Activated naive CD8-positive, alpha-beta T cell treated with anti-CD3 and anti-CD28 coated beads for 36 hours (primary cell): ENCODE data around the gene HELB. TPM values are rescaled to one million over a fixed set of nuclear protein-coding genes. Genes with fewer than 3 reads are reported as not detected.

Source experiments
- DNase-seq: peaks from one replicate; pipeline ENCODE4 v3.0.0; 2021
- H3K27ac Mint-ChIP-seq: one replicate; pipeline ENCODE4 v1.8.0; 2022; ENCODE audit warnings: mild to moderate bottlenecking, moderate library complexity, mixed read lengths
- H3K27me3 Mint-ChIP-seq: one replicate; pipeline ENCODE4 v1.8.0; 2022; ENCODE audit warnings: mild to moderate bottlenecking, mixed read lengths
- H3K36me3 Mint-ChIP-seq: one replicate; pipeline ENCODE4 v1.8.0; 2021; ENCODE audit warnings: mild to moderate bottlenecking, mixed read lengths
- H3K4me1 Mint-ChIP-seq: one replicate; pipeline ENCODE4 v1.8.0; 2021; ENCODE audit warnings: mixed read lengths
- H3K4me3 Mint-ChIP-seq: one replicate; pipeline ENCODE4 v1.8.0; 2022; ENCODE audit warnings: mild to moderate bottlenecking, moderate library complexity, mixed read lengths
- H3K9me3 Mint-ChIP-seq: one replicate; pipeline ENCODE4 v1.8.0; 2022; ENCODE audit warnings: mixed read lengths
- total RNA-seq, 2 experiments: library from RNA; stranded (reverse); gene quantifications; one replicate each; pipeline ENCODE4 v1.2.3, GENCODE V29; 2021

The HELB gene
- total RNA-seq, 2 experiments from 2014 or later = 13.5 to 13.7 TPM

- H3K36me3 Mint-ChIP-seq = peaks cover 7% of the 10 kb centered on the region
- H3K4me1 Mint-ChIP-seq = no peaks in the 10 kb centered on the region
- no peak for DNase-seq
- no peak overlapping the region for H3K27ac Mint-ChIP-seq
- H3K9me3 Mint-ChIP-seq = no peaks in the 10 kb centered on the region
- H3K27me3 Mint-ChIP-seq = no peaks in the 10 kb centered on the region
- H3K4me3 Mint-ChIP-seq = no peak overlapping the region
These were observed 63.6 kb downstream of the HELB start for GRCh38 chr12:66365718-66366490.

DNA sequence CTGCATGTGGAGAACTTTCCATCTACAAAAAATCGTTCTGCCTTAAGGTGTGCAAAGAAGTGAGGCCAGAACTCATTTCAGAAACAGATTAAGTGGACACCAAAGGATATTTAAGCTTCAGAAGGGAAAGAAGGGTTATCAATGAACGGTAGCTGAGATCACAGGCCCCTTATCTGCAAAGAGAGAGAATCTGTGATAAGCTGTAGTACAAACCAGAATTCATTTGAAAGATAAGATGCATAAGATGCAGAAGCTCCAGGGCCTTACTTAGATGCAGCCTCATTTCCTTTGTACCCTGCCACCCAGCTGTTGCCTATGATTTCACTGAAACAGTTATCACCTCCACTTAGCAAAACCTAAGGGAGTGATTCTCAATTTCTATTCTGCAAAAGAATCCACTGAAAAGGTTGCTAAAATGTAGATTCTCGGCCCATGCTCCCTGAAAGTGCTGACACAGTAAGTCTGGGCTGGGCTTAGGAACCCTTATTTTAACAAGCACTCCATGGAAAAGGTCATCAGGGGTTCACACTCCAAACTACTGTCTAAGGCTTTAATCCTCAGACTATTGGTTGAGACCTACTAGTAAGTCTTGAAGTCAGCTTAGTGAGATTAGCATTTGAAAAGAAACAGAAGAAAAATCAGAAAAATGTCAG lies 64.8 kb downstream of the HELB start:
- Mint-ChIP-seq H3K4me3 (no peak overlapping the region), H3K36me3 (peaks cover 7% of the 10 kb centered on the region), H3K9me3 (no peaks in the 10 kb centered on the region), H3K27me3 (no peaks in the 10 kb centered on the region), H3K4me1 (no peaks in the 10 kb centered on the region), H3K27ac (no peak overlapping the region)
- no peak for DNase-seq

DNA sequence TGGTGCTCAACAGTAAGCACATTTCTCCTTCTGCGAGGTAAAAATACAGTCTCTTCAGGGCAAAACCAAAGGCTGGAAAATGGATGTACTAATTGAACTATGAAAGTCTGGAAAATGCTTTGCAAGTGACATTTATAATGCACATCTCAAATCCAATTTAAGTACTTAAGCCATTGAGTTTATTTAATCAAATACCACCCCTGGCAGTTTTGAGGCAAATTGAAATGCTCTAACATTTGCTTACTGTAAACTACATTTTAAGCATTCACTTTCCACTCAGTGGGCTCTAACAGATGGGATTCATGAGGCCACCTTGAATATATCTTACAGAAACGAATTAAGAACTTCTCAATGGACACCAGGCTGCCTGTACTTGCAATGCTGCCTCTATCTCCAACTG lies 69.7 kb downstream of the HELB start:
- no peak for DNase-seq
- no peak overlapping the region for H3K27ac Mint-ChIP-seq
- H3K9me3 Mint-ChIP-seq = no peaks in the 10 kb centered on the region
- H3K4me1 Mint-ChIP-seq = no peaks in the 10 kb centered on the region
- H3K27me3 Mint-ChIP-seq = no peaks in the 10 kb centered on the region
- H3K36me3 Mint-ChIP-seq = peaks cover 5% of the 10 kb centered on the region
- no peak overlapping the region for H3K4me3 Mint-ChIP-seq

DNA sequence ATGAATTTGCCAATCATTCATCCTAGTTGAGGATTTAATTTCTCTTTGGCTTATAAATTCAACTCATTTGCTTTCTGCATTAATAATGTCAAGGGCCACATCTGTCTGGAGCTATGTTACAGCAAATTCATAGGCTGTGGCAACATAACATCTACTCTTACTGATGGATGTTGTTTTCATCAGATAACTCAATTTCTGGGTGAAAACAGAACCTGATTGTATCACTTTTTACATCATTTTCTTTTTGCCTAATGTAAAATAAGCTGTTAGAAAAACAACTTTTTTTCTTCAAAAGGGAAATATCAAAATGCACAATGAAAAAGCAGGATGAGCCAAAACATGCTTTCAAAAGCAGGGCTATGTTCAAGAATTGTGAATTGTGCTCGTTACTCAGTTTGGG lies 73.3 kb downstream of the HELB start:
- Mint-ChIP-seq H3K36me3 (no peaks in the 10 kb centered on the region), H3K9me3 (no peaks in the 10 kb centered on the region), H3K27ac (no peak overlapping the region), H3K27me3 (no peaks in the 10 kb centered on the region), H3K4me3 (no peak overlapping the region), H3K4me1 (no peaks in the 10 kb centered on the region)
- DNase-seq = no peak

GRCh38 chr12:66379616-66380015 lies 77.3 kb downstream of the HELB start:
- Mint-ChIP-seq H3K27ac (no peak overlapping the region), H3K4me1 (no peaks in the 10 kb centered on the region), H3K4me3 (no peak overlapping the region), H3K9me3 (no peaks in the 10 kb centered on the region), H3K36me3 (no peaks in the 10 kb centered on the region), H3K27me3 (no peaks in the 10 kb centered on the region)
- no peak for DNase-seq

GRCh38 chr12:66380769-66381535 lies 78.7 kb downstream of the HELB start:
- Mint-ChIP-seq H3K36me3 (no peaks in the 10 kb centered on the region), H3K4me1 (no peaks in the 10 kb centered on the region), H3K4me3 (no peak overlapping the region), H3K27ac (no peak overlapping the region), H3K9me3 (no peaks in the 10 kb centered on the region), H3K27me3 (no peaks in the 10 kb centered on the region)
- DNase-seq = no peak

- no peaks in the 10 kb centered on the region for H3K4me1 Mint-ChIP-seq
- DNase-seq = no peak
- peaks cover 3% of the 10 kb centered on the region for H3K9me3 Mint-ChIP-seq
- H3K36me3 Mint-ChIP-seq = peaks cover 11% of the 10 kb centered on the region
- peaks cover 22% of the 10 kb centered on the region for H3K27me3 Mint-ChIP-seq
- no peak overlapping the region for H3K4me3 Mint-ChIP-seq
- no peak overlapping the region for H3K27ac Mint-ChIP-seq
These were observed 84.8 kb downstream of the HELB start for GRCh38 chr12:66387117-66387516.

Other genes starting within 250 kb of the HELB start
- gene LLPH, start 171.7 kb upstream of the HELB start, total RNA-seq = 10 to 100 TPM; 51.7 to 56.0 TPM
- 10 to 100 TPM; 38.8 to 39.4 TPM for gene TMBIM4, start 132.5 kb upstream of the HELB start, total RNA-seq
- under 1 TPM; 0.30 to 0.33 TPM for gene IRAK3, start 113.3 kb upstream of the HELB start, total RNA-seq